Hepatocyte (in vitro differentiated cells): ENCODE data around the gene MRPS18B.

ENCODE experiments used
- EZH2 ChIP-seq: fragments of 200-600 bp; sonication (generic); IDR thresholded peaks from 2 replicates; pipeline ENCODE4 v1.6.1; 2016; ENCODE audit warnings: antibody characterized with exemption, mild to moderate bottlenecking, borderline replicate concordance
- TF ChIP-seq, protein P1 (sequence below): fragments of 200-600 bp; sonication (generic); IDR thresholded peaks from 2 replicates; pipeline ENCODE4 v1.5.1; 2016; ENCODE audit warnings: antibody characterized with exemption, mild to moderate bottlenecking; ENCODE audit not compliant: poor library complexity

- TF ChIP-seq, protein P1, sequence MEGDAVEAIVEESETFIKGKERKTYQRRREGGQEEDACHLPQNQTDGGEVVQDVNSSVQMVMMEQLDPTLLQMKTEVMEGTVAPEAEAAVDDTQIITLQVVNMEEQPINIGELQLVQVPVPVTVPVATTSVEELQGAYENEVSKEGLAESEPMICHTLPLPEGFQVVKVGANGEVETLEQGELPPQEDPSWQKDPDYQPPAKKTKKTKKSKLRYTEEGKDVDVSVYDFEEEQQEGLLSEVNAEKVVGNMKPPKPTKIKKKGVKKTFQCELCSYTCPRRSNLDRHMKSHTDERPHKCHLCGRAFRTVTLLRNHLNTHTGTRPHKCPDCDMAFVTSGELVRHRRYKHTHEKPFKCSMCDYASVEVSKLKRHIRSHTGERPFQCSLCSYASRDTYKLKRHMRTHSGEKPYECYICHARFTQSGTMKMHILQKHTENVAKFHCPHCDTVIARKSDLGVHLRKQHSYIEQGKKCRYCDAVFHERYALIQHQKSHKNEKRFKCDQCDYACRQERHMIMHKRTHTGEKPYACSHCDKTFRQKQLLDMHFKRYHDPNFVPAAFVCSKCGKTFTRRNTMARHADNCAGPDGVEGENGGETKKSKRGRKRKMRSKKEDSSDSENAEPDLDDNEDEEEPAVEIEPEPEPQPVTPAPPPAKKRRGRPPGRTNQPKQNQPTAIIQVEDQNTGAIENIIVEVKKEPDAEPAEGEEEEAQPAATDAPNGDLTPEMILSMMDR: no peak
- no peak for TF ChIP-seq EZH2
Observed at GRCh38 chr6:30589754-30590358, 27.8 kb upstream of the MRPS18B start.
